NCI-H460 (cell line): ENCODE data around the gene GNG10. TPM values are rescaled to one million over a fixed set of nuclear protein-coding genes. Genes with fewer than 3 reads are reported as not detected.
"Not testable (repeated sequence)": the region's sequence is repeated elsewhere in the genome, so short reads cannot be mapped to it uniquely, and the experiment has no call there.

Experiments used
- DNase-seq: peaks from one replicate; pipeline ENCODE4 v3.0.0-alpha.2; 2016; ENCODE audit warnings: low read depth; ENCODE audit errors: extremely low read depth
- total RNA-seq: library from RNA; depleted of rRNA; stranded (reverse); fragments of >200 nt; shearing (Covaris generic); gene quantifications from 2 replicates; pipeline ENCODE4 v1.2.3, GENCODE V29; 2014

The GNG10 gene
- total RNA-seq, 1 experiment from 2014 or later: 122 TPM

- DNase-seq: no peak
These were observed 13.3 kb upstream of the GNG10 start for GRCh38 chr9:111648066-111648465.

- no peak for DNase-seq
These were observed 12.4 kb upstream of the GNG10 start for GRCh38 chr9:111649016-111649415.

- no peak for DNase-seq
These were observed 4.4 kb upstream of the GNG10 start for GRCh38 chr9:111657051-111657450.

GRCh38 chr9:111658943-111659342, 2.5 kb upstream of the GNG10 start:
- no peak for DNase-seq

GRCh38 chr9:111659691-111660090, 1.7 kb upstream of the GNG10 start:
- DNase-seq: no peak

GRCh38 chr9:111661802-111662521, 557 bp downstream of the GNG10 start:
- DNase-seq: no peak

- DNase-seq: no peak
These were observed 1.3 kb downstream of the GNG10 start for GRCh38 chr9:111662576-111663300.

- no peak for DNase-seq
These were observed 2.0 kb downstream of the GNG10 start for GRCh38 chr9:111663301-111663823.

- no peak for DNase-seq
These were observed 6.7 kb downstream of the GNG10 start for GRCh38 chr9:111668026-111668573.

GRCh38 chr9:111668601-111669000, 7.2 kb downstream of the GNG10 start:
- DNase-seq: not testable (repeated sequence)

GRCh38 chr9:111674319-111674718, 12.9 kb downstream of the GNG10 start:
- no peak for DNase-seq

- DNase-seq: no peak
These were observed 14.7 kb downstream of the GNG10 start for GRCh38 chr9:111676116-111676515.

- DNase-seq: no peak
These were observed 16.9 kb downstream of the GNG10 start for GRCh38 chr9:111678293-111678692.

GRCh38 chr9:111679199-111679598, 17.8 kb downstream of the GNG10 start:
- no peak for DNase-seq

GRCh38 chr9:111683392-111683791, 22.0 kb downstream of the GNG10 start:
- DNase-seq: no peak

- DNase-seq: peak; percentile 62
These were observed 30.4 kb downstream of the GNG10 start for GRCh38 chr9:111691672-111692329.

- DNase-seq: no peak
These were observed 35.4 kb downstream of the GNG10 start for GRCh38 chr9:111696796-111697195.

- DNase-seq: no peak
These were observed 39.4 kb downstream of the GNG10 start for GRCh38 chr9:111700776-111701175.

- no peak for DNase-seq
These were observed 43.1 kb downstream of the GNG10 start for GRCh38 chr9:111704503-111704902.

GRCh38 chr9:111711548-111711947, 50.1 kb downstream of the GNG10 start:
- no peak for DNase-seq

GRCh38 chr9:111712369-111712768, 51.0 kb downstream of the GNG10 start:
- no peak for DNase-seq
